ENCODE results near the gene TMEM184B.

DNA sequence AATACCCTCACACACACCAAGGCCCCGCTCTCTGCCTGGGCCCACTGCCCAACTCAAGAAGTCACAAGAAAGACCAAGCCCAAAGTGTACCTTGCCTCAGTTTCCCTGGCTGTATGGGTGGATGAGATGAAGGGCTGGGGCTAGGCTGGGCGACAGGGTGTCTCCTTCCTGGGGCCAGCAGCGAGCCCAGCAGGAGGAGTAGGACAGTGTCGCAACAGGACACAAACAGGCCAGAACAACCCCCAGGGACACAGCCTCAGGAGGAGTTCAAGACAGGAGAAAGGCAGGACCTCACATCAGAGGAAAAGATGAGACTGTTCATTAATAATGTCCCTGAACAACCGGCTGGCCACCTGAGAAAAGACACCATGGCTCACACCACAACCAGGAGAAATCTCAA lies 31.2 kb upstream of the TMEM184B start:
- TF ChIP-seq, protein P1, sequence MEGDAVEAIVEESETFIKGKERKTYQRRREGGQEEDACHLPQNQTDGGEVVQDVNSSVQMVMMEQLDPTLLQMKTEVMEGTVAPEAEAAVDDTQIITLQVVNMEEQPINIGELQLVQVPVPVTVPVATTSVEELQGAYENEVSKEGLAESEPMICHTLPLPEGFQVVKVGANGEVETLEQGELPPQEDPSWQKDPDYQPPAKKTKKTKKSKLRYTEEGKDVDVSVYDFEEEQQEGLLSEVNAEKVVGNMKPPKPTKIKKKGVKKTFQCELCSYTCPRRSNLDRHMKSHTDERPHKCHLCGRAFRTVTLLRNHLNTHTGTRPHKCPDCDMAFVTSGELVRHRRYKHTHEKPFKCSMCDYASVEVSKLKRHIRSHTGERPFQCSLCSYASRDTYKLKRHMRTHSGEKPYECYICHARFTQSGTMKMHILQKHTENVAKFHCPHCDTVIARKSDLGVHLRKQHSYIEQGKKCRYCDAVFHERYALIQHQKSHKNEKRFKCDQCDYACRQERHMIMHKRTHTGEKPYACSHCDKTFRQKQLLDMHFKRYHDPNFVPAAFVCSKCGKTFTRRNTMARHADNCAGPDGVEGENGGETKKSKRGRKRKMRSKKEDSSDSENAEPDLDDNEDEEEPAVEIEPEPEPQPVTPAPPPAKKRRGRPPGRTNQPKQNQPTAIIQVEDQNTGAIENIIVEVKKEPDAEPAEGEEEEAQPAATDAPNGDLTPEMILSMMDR (IDR thresholded peaks at IDR 0.05): no peak
- TF ChIP-seq SIN3A (IDR thresholded peaks at IDR 0.05; ENCODE audit: borderline replicate concordance, insufficient read depth, low read depth, low read length) (no peak), POLR2AphosphoS5 (IDR thresholded peaks at IDR 0.05; ENCODE audit: low read depth, low read length) (no peak), TCF7L2 (IDR thresholded peaks at IDR 0.05; ENCODE audit: low read depth, low read length) (no peak)
- TF ChIP-seq, protein P2, sequence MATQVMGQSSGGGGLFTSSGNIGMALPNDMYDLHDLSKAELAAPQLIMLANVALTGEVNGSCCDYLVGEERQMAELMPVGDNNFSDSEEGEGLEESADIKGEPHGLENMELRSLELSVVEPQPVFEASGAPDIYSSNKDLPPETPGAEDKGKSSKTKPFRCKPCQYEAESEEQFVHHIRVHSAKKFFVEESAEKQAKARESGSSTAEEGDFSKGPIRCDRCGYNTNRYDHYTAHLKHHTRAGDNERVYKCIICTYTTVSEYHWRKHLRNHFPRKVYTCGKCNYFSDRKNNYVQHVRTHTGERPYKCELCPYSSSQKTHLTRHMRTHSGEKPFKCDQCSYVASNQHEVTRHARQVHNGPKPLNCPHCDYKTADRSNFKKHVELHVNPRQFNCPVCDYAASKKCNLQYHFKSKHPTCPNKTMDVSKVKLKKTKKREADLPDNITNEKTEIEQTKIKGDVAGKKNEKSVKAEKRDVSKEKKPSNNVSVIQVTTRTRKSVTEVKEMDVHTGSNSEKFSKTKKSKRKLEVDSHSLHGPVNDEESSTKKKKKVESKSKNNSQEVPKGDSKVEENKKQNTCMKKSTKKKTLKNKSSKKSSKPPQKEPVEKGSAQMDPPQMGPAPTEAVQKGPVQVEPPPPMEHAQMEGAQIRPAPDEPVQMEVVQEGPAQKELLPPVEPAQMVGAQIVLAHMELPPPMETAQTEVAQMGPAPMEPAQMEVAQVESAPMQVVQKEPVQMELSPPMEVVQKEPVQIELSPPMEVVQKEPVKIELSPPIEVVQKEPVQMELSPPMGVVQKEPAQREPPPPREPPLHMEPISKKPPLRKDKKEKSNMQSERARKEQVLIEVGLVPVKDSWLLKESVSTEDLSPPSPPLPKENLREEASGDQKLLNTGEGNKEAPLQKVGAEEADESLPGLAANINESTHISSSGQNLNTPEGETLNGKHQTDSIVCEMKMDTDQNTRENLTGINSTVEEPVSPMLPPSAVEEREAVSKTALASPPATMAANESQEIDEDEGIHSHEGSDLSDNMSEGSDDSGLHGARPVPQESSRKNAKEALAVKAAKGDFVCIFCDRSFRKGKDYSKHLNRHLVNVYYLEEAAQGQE (IDR thresholded peaks at IDR 0.05; ENCODE audit: insufficient read depth in 1 of 2, low read depth in 2 of 2, low read length in 1 of 2): no peak

Data from Panc1 (cell line).